NCI-H146 treated with DMSO at 0.1 percent for 48 hours (cell line): ENCODE measurements around the gene TTLL11.
"Not testable (repeated sequence)": the region's sequence is repeated elsewhere in the genome, so short reads cannot be mapped to it uniquely, and the experiment has no call there.

ENCODE experiments used
- DNase-seq: peaks from one replicate; lab custom pipeline; 2025; ENCODE audit not compliant: unreplicated experiment; lab: John Stamatoyannopoulos, UW

TTLL11 gene

GRCh38 chr9:121914604-121915303 is 178.4 kb downstream of the TTLL11 start:
- no peak for DNase-seq

GRCh38 chr9:121914017-121914595 is 179.0 kb downstream of the TTLL11 start:
- no peak for DNase-seq

- DNase-seq: no peak
Measured at GRCh38 chr9:121912812-121913627, 180.1 kb downstream of the TTLL11 start.

- DNase-seq: no peak
Measured at GRCh38 chr9:121910491-121911040, 182.5 kb downstream of the TTLL11 start.

- DNase-seq: no peak
Measured at GRCh38 chr9:121909111-121909510, 184.0 kb downstream of the TTLL11 start.

- no peak for DNase-seq
Measured at GRCh38 chr9:121906074-121906870, 186.8 kb downstream of the TTLL11 start.

GRCh38 chr9:121902461-121903135 is 190.5 kb downstream of the TTLL11 start:
- no peak for DNase-seq

- DNase-seq: no peak
Measured at GRCh38 chr9:121901616-121902015, 191.5 kb downstream of the TTLL11 start.

GRCh38 chr9:121900163-121900562 is 192.9 kb downstream of the TTLL11 start:
- no peak for DNase-seq

GRCh38 chr9:121898856-121899255 is 194.3 kb downstream of the TTLL11 start:
- DNase-seq: no peak

GRCh38 chr9:121897140-121897539 is 196.0 kb downstream of the TTLL11 start:
- no peak for DNase-seq

GRCh38 chr9:121896545-121896943 is 196.6 kb downstream of the TTLL11 start:
- no peak for DNase-seq

- DNase-seq: no peak
Measured at GRCh38 chr9:121895818-121896544, 197.1 kb downstream of the TTLL11 start.

GRCh38 chr9:121895358-121895757 is 197.8 kb downstream of the TTLL11 start:
- no peak for DNase-seq

- not testable (repeated sequence) for DNase-seq
Measured at GRCh38 chr9:121894380-121894779, 198.7 kb downstream of the TTLL11 start.

- DNase-seq: no peak
Measured at GRCh38 chr9:121893786-121894185, 199.3 kb downstream of the TTLL11 start.

GRCh38 chr9:121892706-121893105 is 200.4 kb downstream of the TTLL11 start:
- no peak for DNase-seq

GRCh38 chr9:121890746-121891145 is 202.4 kb downstream of the TTLL11 start:
- DNase-seq: no peak

- no peak for DNase-seq
Measured at GRCh38 chr9:121889990-121890563, 203.0 kb downstream of the TTLL11 start.
